Small intestine (tissue), 7 donors: ENCODE results near the gene CADPS2. TPM values are rescaled to one million over a fixed set of nuclear protein-coding genes. Genes with fewer than 3 reads are reported as not detected.

Experiments
- DNase-seq, 2 donors: peaks; one replicate each; pipeline versions ENCODE4 v3.0.0 to v3.0.0-alpha.2; 2013
- FAIRE-seq: peaks from 2 replicates; lab custom pipeline; 2012; peaks lifted over from hg19 to GRCh38; lab: Jason Lieb, UNC
- H3K27ac ChIP-seq, 3 donors: one replicate each; pipeline ENCODE4 v1.5.1; 2013; ENCODE audit warnings: low read length in 2 of 3, mild to moderate bottlenecking in 2 of 3, control low read depth in 1 of 3, inconsistent platforms in 1 of 3, low read depth in 1 of 3, moderate library complexity in 1 of 3
- H3K27me3 ChIP-seq, 3 donors: one replicate each; pipeline ENCODE4 v1.6.1; 2013; ENCODE audit warnings: low read length in 3 of 3, inconsistent platforms in 1 of 3; ENCODE audit not compliant: control insufficient read depth in 3 of 3, insufficient read depth in 3 of 3
- H3K36me3 ChIP-seq, 3 donors: one replicate each; pipeline ENCODE4 v1.6.1; 2013; ENCODE audit warnings: low read length in 3 of 3, inconsistent platforms in 1 of 3, low read depth in 1 of 3, mild to moderate bottlenecking in 1 of 3, moderate library complexity in 1 of 3; ENCODE audit not compliant: control insufficient read depth in 3 of 3, insufficient read depth in 2 of 3
- H3K4me1 ChIP-seq, 3 donors: one replicate each; pipeline ENCODE4 v1.6.1; 2013; ENCODE audit warnings: low read length in 2 of 3, inconsistent platforms in 1 of 3, low read depth in 1 of 3, mild to moderate bottlenecking in 1 of 3, moderate library complexity in 1 of 3; ENCODE audit not compliant: control insufficient read depth in 3 of 3, insufficient read depth in 2 of 3
- H3K4me3 ChIP-seq, 3 donors: one replicate each; pipeline ENCODE4 v1.5.1; 2013; ENCODE audit warnings: low read length in 3 of 3, control low read depth in 1 of 3, inconsistent platforms in 1 of 3, low read depth in 1 of 3, mild to moderate bottlenecking in 1 of 3, moderate library complexity in 1 of 3
- H3K9me3 ChIP-seq, 2 donors: one replicate each; pipeline ENCODE4 v1.6.1; 2013; ENCODE audit warnings: low read depth in 1 of 2, low read length in 1 of 2; ENCODE audit not compliant: control insufficient read depth in 2 of 2, insufficient read depth in 1 of 2
- WGBS, 3 donors: extraction: QIAGEN DNeasy Blood & Tissue Kit; methylation state at CpG; one replicate each; pipeline ENCODE4 v1.1.7; 2013; 5-methylcytosine and 5-hydroxymethylcytosine counted together
- polyA plus RNA-seq, 4 donors: library from polyadenylated mRNA; stranded (reverse) in 3 of 4; unstranded in 1 of 4; fragments of 200-250 nt in 3 of 4; fragments of 120-200 nt in 1 of 4; gene quantifications; one replicate each; pipeline versions ENCODE4 v1.2.1 to v1.2.3, GENCODE V29; 2013
- donor health status: healthy with polysubstance abuse.
- donor health status: control.
- donor health status: control.
- donor health status: Bipolar disorder and iron deficiency.
- donor health status: healthy.

CADPS2 gene
- polyA plus RNA-seq, 4 donors, result 11.3 to 26.6 (median 14.8) TPM

DNA sequence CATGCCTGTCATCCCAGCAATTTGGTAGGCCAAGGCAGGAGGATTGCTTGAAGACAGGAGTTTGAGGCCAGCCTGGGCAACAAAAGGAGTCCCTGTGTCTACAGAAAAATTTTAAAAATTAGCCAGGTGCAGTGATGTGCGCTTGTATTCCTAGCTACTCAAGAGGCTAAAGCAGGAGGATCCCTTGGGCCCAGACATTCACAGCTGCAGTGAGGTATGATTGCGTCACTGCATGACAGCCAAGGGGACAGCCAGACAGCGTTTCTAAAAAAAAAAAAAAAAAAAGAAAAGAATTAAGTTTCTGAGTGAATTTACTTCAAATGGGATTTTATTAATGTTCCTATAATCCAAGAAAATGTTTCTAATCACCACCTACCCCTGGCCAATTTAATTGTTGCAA, 96.1 kb downstream of the CADPS2 start:
- DNase-seq (no peak), FAIRE-seq (no peak)
- Histone ChIP-seq H3K36me3 (no peaks in the 10 kb centered on the region), H3K9me3 (no peaks in the 10 kb centered on the region), H3K4me1 (peaks cover 0 to 1% (median 0%) of the 10 kb centered on the region in 3 donors), H3K27ac (no peak overlapping the region), H3K4me3 (no peak overlapping the region), H3K27me3 (no peaks in the 10 kb centered on the region)
- 76 to 95% (median 84%) methylated on average over 3 of the region's 3 CpGs for WGBS, 3 donors

DNA sequence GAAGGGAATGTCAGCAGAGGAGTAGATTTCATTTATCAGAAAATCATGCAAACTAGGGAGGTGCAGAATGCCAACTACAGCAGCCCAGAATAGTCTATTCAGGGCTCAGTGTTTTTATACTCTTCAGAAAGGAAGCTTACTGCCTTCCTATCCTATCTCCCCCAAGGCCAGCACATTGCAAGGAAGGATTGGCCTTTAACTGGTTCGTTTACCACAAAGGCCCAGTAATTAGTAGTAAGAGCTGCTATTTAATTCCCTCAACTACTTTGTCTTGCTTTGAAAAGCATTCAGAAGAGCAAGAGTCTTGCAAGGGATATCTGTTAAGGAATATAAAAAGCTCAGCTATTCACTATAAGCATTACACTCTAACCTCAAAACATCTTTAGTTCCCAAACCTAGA, 97.1 kb downstream of the CADPS2 start:
- WGBS, 3 donors, result 39 to 77% (median 74%) methylated on average over 1 of the region's 1 CpG

DNA sequence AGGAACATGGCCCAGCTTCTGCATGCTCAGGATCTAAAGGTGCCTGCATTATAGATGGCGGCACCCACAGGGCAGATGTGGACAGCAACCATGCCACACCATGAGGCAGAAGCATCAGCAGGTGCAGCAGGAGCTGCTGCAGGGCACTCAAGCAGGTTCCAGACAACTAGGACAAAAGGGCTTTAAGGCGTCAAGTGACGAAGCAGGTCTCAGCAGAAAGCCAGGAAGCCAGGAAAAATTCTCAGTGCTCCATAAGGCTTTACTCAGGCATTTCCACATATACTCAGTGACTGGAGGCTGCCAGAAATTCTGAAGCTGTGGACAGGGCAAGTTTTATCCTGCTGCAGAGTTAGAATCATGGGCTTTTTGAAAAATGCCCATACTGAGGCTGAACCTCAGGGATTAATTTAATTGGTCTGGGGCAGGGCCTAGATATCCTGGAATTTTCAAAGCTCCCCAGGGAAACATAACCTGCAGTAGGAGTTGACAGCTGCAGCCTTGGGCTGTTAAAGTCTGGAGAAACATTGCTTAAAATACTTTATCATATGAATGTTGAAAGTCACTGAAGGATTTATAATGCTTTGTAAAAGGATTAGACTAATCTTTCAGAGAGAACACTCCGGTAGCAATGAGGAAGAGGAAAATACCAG, 115.4 kb downstream of the CADPS2 start:
- FAIRE-seq, result no peak
- WGBS, 3 donors, result 66 to 73% (median 67%) methylated on average over 4 of the region's 4 CpGs

More for the DNA sequence above, 97.1 kb downstream of the CADPS2 start:
- Histone ChIP-seq H3K4me3 (no peak overlapping the region), H3K4me1 (peaks cover 0 to 1% (median 0%) of the 10 kb centered on the region in 3 donors), H3K9me3 (no peaks in the 10 kb centered on the region), H3K27ac (no peak overlapping the region), H3K36me3 (no peaks in the 10 kb centered on the region), H3K27me3 (no peaks in the 10 kb centered on the region)
- FAIRE-seq (no peak), DNase-seq (no peak)

DNA sequence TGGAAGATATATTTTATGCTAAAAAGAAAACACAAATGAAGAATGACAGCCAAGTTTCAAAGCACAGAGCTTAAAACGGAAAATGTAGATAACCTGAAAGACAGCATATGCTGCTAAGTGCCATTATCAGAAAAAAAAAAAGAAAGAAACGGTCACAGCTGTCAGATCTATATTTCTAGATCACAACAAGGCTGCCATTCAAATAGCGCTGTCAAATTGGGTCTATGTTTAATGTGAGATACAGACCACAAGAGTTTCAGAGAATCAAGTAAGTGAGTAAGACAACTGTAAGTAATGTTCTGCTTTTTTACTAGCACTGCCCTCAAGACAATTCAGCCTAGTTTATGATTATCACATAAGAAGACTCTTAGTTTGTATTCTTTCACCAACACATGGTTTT, 117.4 kb downstream of the CADPS2 start:
- no peak for FAIRE-seq
- 68 to 73% (median 70%) methylated on average over 3 of the region's 3 CpGs for WGBS, 3 donors
- no peaks in the 10 kb centered on the region for H3K9me3 ChIP-seq

More for the DNA sequence above, 115.4 kb downstream of the CADPS2 start:
- Histone ChIP-seq H3K27me3 (no peaks in the 10 kb centered on the region), H3K9me3 (no peaks in the 10 kb centered on the region), H3K27ac (no peak overlapping the region), H3K36me3 (no peaks in the 10 kb centered on the region), H3K4me1 (no peaks in the 10 kb centered on the region), H3K4me3 (no peak overlapping the region)
- DNase-seq, result no peak

DNA sequence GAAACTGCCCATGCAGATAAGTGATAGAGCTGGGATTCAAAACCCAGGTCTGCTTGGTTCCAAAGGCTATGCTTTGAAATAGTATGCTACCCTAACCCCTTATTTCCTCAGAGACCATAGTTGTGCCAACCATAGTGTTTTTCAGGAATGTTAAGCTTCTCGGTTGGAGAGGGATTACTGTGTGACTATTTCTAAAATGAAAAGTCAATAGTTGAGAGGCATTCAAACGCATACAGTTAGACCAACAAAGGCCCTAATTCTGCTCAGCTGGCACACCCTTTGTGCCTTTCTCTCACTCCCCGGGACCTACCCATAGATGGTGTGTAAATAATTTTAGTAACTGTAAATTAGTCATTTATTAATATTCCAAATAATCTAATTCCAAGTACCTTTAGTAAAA, 118.9 kb downstream of the CADPS2 start:
- 79 to 92% (median 89%) methylated on average over 3 of the region's 3 CpGs for WGBS, 3 donors
- no peak for DNase-seq
- H3K9me3 ChIP-seq, result no peaks in the 10 kb centered on the region
- no peak overlapping the region for H3K27ac ChIP-seq
- H3K27me3 ChIP-seq, result no peaks in the 10 kb centered on the region
- H3K4me1 ChIP-seq, result no peaks in the 10 kb centered on the region
- no peaks in the 10 kb centered on the region for H3K36me3 ChIP-seq
- no peak for FAIRE-seq
- H3K4me3 ChIP-seq, result no peak overlapping the region

More for the DNA sequence above, 117.4 kb downstream of the CADPS2 start:
- no peak overlapping the region for H3K4me3 ChIP-seq
- H3K36me3 ChIP-seq, result no peaks in the 10 kb centered on the region
- DNase-seq, result no peak
- H3K27ac ChIP-seq, result no peak overlapping the region
- H3K4me1 ChIP-seq, result no peaks in the 10 kb centered on the region
- H3K27me3 ChIP-seq, result no peaks in the 10 kb centered on the region

DNA sequence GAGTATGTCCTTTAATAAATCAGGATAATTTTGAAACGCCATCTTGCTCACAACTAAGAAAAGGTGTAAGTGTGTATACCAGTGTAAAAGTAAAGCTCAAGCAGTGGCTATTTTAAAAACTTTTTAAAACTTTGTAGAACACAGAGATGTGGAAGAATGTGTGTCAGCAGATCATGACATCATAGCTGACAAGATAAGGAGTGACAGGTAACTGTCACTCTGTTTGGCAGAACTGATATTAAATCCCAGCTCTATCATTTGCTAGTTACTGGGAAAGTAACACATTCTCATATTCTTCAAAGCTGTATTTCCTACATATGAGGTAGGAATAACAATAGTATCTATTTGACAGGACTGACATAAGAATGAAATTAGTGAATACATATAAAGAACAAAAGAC, 119.7 kb downstream of the CADPS2 start:
- H3K4me3 ChIP-seq, result no peak overlapping the region
- no peaks in the 10 kb centered on the region for H3K4me1 ChIP-seq
- DNase-seq (no peak), FAIRE-seq (no peak)
- no peak overlapping the region for H3K27ac ChIP-seq
- H3K9me3 ChIP-seq, result no peaks in the 10 kb centered on the region
- H3K27me3 ChIP-seq, result no peaks in the 10 kb centered on the region
- no peaks in the 10 kb centered on the region for H3K36me3 ChIP-seq
- 69 to 94% (median 85%) methylated on average over 1 of the region's 1 CpG for WGBS, 3 donors

DNA sequence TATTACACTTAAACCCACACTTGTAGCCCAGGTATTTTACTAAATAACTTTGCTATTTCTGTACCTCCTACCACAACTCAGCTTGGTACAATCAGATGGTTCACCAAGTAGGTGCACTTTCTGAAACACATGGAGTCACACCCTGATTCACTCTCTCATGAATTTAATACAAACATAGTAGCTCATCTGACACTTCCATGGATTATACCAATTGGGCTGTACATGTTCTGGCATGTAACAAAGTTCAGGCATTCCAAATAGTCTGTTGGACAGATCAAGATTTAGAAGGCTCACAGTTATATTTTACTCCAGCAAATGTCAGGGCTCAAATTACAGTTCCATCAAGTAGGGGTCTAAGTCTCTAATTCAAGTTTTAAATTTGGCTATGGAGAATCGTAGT, 121.4 kb downstream of the CADPS2 start:
- Histone ChIP-seq H3K27ac (no peak overlapping the region), H3K4me1 (no peaks in the 10 kb centered on the region), H3K27me3 (no peaks in the 10 kb centered on the region), H3K9me3 (no peaks in the 10 kb centered on the region), H3K36me3 (no peaks in the 10 kb centered on the region), H3K4me3 (no peak overlapping the region)
- FAIRE-seq (no peak), DNase-seq (no peak)
- WGBS, 3 donors, result 63 to 89% (median 74%) methylated on average over 1 of the region's 1 CpG

DNA sequence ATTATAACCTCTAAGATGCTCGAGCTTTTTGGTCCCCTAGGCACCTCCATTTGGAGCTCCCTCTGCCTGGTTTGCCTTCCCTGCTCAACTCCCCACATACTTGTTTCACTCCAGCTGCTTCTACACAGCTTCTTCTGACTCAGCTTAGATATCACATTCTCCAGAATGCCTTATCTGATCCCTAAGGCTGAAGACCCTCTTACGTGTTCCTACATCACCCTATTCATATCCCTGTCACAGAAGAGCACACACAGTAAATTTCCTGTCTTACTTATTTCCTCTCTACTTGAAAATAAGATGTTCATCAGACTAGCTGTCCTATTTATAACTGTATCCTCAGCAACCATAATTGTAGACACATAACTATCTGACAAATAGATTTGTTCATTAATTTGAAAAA, 122.2 kb downstream of the CADPS2 start:
- FAIRE-seq, result no peak
- no peak for DNase-seq

DNA sequence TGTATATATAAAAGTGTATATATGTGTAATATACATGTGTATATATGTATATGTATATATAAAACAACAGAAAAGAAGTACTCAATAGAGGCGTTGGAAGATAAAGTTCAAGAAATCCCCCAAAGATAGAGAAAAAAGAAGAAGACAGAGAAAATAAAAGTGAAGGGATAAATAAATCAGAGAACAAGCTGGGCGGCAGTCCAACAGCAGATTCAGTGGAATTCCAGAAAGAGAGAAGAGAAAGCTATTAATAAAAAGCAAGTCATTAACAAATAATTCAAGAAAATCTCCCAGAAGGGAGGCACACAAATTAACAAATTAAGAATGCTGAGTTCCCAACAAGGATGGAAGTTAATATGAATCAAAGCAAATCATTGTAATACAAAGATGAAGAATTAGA, 124.2 kb downstream of the CADPS2 start:
- Histone ChIP-seq H3K27me3 (no peaks in the 10 kb centered on the region), H3K9me3 (no peaks in the 10 kb centered on the region), H3K4me1 (no peaks in the 10 kb centered on the region), H3K4me3 (no peak overlapping the region), H3K27ac (no peak overlapping the region), H3K36me3 (no peaks in the 10 kb centered on the region)
- DNase-seq, result no peak
- no peak for FAIRE-seq
- WGBS, 3 donors, result 74 to 88% (median 86%) methylated on average over 2 of the region's 2 CpGs

More for the DNA sequence above, 122.2 kb downstream of the CADPS2 start:
- Histone ChIP-seq H3K36me3 (no peaks in the 10 kb centered on the region), H3K27me3 (no peaks in the 10 kb centered on the region), H3K27ac (no peak overlapping the region), H3K4me3 (no peak overlapping the region), H3K9me3 (no peaks in the 10 kb centered on the region), H3K4me1 (no peaks in the 10 kb centered on the region)
- WGBS, 3 donors, result 54 to 92% (median 71%) methylated on average over 2 of the region's 2 CpGs
